Thyroid gland (tissue), 4 donors: ENCODE data around the gene CPE.

Experiments
- POLR2A ChIP-seq, 2 donors: fragments of 450-650 bp; IDR thresholded peaks; one replicate each; pipeline ENCODE4 v1.6.1; 2017; ENCODE audit warnings: antibody characterized with exemption in 2 of 2, mild to moderate bottlenecking in 2 of 2, moderate library complexity in 1 of 2
- TF ChIP-seq, protein P1 (sequence below), 6 experiments: fragments of 200-600 bp in 3 of 6; fragments of 450-650 bp in 3 of 6; sonication (generic) in 3 of 6; IDR thresholded peaks; one replicate each; pipeline ENCODE4 v1.5.1; 2016 to 2019; ENCODE audit warnings: antibody characterized with exemption in 6 of 6, mild to moderate bottlenecking in 2 of 6, inconsistent platforms in 1 of 6, moderate library complexity in 1 of 6

DNA sequence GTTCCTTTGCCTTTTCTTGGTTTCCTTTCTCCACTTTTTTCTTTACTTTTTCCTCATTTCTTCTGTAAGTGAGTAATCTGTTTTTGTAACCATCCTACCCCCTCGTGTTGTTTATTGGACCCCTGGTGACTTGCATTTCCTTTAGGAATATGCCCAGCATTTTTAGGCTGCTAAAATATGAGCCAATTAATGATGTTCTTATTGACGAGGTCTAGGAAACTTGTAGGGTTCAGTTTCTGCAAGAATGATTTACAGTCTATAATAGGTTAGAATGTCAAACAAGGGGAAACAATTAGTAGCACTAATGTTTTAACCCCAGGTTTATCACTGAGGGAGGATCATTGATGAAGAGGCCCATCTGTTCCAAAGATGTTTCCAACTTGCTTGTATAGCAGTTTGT lies 79.0 kb downstream of the CPE start:
- TF ChIP-seq, protein P1, sequence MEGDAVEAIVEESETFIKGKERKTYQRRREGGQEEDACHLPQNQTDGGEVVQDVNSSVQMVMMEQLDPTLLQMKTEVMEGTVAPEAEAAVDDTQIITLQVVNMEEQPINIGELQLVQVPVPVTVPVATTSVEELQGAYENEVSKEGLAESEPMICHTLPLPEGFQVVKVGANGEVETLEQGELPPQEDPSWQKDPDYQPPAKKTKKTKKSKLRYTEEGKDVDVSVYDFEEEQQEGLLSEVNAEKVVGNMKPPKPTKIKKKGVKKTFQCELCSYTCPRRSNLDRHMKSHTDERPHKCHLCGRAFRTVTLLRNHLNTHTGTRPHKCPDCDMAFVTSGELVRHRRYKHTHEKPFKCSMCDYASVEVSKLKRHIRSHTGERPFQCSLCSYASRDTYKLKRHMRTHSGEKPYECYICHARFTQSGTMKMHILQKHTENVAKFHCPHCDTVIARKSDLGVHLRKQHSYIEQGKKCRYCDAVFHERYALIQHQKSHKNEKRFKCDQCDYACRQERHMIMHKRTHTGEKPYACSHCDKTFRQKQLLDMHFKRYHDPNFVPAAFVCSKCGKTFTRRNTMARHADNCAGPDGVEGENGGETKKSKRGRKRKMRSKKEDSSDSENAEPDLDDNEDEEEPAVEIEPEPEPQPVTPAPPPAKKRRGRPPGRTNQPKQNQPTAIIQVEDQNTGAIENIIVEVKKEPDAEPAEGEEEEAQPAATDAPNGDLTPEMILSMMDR (IDR thresholded peaks at IDR 0.05): no peak
- TF ChIP-seq POLR2A (IDR thresholded peaks at IDR 0.05): no peak
